ENCODE data around the gene SPAG9.
A peak's percentile ranks its signal among the peaks of the same experiment; 100 is the strongest.

Gene SPAG9

DNA sequence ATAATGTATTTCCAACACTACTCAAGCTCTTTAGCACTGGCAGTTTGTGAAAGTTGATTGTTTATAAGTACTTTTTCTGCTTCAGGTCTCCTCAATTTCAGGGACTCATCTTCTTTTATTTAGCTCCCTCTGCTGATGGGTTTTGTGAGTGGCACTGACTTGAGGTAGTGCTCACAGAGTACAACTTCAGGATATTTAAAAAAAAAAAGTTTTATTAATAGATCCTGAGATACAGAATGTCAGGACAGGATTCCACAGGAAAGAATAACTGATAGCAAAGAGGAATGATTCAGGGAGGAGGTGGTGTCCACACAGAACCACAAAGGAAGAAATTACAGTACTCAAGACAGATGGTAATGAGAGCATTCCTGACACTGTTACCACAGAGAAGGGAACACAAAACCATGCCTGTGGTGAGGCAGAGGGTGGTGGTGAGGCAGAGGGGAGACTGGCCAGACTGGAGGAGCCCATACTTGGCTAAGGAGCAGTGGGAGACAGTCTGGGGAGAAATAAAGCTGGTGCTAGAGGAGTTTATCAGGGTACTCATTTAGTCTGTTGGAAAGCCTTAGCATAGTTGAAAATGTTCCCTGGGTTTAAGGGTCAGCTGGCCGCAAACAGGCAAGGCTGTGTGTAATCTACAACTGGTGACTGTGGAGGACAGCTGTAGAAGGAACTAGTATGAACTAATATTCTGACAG is 63.7 kb downstream of the SPAG9 start:
- H3K4me3 ChIP-seq (ENCODE audit: low read length), result no peak overlapping the region
- peak; percentile 37 for DNase-seq (ENCODE audit: low read depth, low spot score)

DNA sequence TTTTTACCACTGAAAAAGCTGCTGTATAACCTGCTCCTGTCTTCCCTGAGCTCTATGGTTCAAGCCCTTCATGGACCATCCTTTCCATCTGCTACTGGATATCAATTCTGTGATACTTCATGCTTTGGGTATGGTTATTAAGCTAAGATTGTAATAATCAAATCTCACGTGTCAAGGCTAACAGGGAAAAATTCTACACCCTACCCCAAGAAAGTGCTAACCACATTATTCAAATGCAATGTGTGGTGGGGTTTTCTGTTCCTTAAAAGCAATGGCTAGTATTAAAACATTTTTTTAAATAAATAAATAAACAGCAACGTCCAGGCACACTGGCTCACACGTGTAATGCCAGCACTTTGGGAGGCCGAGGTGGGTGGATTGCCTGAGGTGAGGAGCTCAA is 65.9 kb downstream of the SPAG9 start:
- H3K4me3 ChIP-seq (ENCODE audit: low read length), result no peak overlapping the region
- no peak for DNase-seq (ENCODE audit: low read depth, low spot score)

DNA sequence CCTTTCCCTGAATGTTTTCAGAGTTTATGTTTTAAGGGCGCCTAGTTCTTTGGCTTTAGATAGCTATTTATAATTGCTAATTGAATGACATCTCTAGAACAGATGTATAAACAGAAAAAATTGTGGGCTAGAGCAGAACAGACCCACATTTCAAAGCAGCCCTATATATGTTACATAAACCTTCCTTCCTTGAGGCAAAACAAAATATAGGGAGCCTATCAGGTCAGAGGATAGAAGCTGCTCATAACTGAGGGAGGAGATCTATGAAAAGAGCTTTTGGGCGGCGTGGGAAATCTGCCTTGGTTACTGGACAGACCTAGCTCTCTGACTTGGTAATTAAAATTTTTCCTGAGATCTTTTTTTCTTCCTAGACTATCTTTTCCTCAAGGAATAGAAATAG is 68.4 kb downstream of the SPAG9 start:
- H3K4me3 ChIP-seq (ENCODE audit: low read length), result no peak overlapping the region
- no peak for DNase-seq (ENCODE audit: low read depth, low spot score)

DNA sequence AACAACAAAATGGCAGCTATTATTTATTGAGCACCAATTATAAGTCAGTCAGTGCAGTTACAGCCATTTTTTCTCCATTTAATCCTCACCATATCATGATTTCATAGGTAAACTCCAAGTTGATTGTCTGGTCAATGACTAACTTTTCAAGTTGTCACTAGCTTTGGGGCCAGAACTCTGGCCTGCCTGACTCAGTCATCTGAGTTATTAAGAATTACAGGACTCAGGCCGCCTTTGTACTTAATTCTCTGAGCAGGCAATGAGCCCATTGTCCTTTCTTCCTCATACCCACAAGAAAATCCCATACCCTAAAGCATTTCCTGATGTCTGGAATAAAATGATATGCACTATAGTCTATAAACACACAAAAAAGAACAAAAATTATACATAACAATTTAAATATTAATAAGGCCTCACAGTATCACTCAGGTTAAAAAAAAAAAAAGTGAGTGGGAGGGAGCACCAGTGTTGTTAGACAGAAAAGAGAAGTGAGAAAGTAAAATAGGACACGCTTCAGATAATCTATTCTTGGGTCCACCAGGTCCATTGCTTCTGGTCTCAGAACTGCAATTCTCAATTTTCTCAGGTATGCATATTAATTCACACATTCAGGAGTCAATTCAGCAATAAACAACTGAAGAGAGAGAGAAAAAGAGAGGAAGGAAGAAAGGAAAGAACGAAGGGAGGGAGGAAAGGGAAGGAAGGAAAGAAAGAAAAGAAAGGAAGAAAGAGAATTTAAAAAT is 70.2 kb downstream of the SPAG9 start:
- no peak overlapping the region for H3K4me3 ChIP-seq (ENCODE audit: low read length)
- DNase-seq (ENCODE audit: low read depth, low spot score), result no peak

DNA sequence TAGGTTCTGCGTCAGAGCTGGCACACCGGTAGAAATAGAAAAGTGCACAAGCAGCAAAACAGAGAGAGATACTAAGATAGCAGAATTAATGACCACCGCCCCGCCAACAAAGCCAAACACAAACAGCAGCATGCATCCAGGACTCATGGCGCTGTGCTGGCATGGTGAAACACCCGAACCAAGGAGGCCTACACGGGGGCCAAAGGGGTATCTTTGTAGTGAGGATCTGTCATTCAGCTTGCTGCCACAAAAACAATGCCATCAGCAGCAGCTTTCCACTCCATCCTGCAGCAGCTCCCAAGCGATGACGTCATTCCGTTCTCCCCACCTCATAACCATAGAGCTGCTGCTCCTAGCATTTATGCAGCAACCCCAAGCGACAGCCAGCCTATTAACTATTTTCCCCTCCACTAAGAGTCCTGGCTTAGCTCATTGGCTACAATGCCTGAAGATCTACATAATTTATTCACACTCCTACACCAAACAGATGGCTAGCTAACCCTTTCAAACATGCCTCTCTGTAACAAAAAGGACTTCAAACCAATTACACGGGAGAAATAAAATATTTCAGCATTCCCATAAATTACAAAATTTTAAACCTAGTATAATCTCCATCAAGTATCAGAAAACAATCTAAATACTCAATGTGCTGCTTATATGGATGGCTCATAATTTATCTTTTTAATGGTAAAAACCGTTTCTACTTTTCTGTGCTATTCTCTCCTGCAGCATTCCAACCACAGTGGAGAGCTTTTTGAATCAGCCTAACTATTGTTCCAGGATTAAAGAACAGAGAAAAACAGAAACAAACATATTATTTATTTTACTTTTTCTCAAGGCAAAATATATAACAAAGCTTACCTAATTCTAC is 73.9 kb downstream of the SPAG9 start:
- no peak for DNase-seq (ENCODE audit: low read depth, low spot score)
- no peak overlapping the region for H3K4me3 ChIP-seq (ENCODE audit: low read length)

DNA sequence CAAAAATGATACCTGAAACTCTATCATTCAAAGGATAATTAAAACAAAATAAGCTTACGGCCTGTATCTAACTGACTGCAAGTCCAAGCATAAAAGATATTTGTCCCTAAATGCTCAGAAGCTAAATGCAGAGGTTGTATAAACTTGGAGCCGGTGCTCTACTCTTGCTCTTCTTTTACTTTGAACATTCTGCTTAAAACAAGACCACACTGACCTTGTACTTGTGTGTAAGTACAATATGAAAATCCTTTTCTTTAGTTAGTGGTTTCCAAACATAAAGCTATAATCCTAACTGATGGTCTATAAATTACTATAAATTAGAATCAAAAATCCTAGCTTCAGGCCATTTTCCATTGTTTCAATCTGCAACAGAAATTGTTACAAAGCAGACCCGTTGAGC is 74.6 kb downstream of the SPAG9 start:
- no peak for DNase-seq (ENCODE audit: low read depth, low spot score)
- H3K4me3 ChIP-seq (ENCODE audit: low read length), result no peak overlapping the region

DNA sequence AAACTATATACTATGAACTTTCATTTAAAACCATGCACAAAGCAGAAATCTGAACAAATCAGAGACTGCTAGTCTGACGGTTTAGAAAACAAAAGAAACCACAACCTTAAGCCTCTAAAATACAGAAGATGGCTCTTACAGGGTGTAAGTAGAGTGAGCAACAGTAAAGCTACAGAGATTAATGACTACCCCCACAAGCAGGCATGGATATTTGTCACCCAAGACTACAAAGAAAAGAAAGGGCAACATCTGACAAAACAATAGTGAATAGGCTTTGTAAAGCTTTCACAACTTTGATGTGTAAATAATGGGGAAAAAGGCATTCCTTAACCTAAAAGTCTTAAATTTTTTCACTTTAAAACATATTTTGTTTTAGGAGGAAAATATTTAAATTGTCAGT is 75.0 kb downstream of the SPAG9 start:
- no peak overlapping the region for H3K4me3 ChIP-seq (ENCODE audit: low read length)
- peak; percentile 10 for DNase-seq (ENCODE audit: low read depth, low spot score)

DNA sequence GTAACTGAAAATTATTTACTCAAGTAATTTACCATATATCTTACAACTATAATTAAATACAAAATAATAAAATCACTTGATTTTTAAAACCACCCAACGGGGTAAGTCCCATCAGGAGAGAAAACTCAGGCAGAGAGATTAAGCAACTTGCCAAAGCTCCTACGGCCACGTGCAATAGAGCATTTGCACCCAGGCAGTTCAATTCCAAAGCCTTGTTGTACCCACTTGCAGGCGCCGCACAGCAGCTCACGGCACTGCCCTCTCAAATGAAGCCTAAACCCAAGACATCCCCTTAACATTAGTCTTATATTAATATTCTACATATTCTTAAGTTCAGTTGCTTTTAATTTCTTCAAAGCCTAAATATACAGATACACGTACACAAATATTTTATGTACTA is 75.7 kb downstream of the SPAG9 start:
- DNase-seq (ENCODE audit: low read depth, low spot score), result no peak
- no peak overlapping the region for H3K4me3 ChIP-seq (ENCODE audit: low read length)

DNA sequence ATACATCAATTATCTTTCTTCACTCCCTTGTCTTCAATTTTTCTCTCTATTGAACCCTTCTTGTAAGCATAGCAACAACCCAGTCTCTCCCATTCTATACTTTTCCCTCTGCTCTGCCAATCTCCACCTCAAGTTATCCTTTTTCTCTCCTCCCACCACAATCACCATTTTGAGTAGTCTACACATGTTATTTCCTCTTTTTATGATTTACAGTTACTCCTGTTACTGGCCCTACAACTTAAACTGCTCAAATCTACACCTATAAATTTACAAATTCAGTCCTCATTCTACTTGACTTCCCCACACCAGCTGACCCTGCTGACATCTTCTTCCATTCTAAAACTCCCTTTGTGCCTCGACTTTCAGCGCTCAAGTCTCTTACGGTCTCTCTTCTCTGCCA is 84.6 kb downstream of the SPAG9 start:
- no peak for DNase-seq (ENCODE audit: low read depth, low spot score)
- H3K4me3 ChIP-seq (ENCODE audit: low read length), result no peak overlapping the region

DNA sequence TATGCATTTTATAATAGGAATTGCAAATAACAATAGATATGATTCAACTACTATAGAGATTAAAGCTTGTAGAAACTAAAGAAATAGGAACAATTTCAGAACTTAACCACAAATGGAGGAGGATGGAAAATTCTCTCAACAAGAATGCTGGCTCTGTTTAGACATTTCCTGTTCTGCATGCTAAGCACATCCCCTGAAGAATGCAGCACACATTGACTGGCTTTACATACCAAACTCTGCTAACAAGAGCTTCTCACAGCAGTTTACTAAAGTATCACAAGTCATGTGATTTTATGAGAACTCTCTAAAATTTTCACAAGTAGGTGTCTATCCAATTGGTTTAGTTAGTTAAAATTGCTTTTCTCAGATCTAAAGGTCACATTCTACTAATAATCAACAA is 85.2 kb downstream of the SPAG9 start:
- no peak overlapping the region for H3K4me3 ChIP-seq (ENCODE audit: low read length)
- no peak for DNase-seq (ENCODE audit: low read depth, low spot score)

DNA sequence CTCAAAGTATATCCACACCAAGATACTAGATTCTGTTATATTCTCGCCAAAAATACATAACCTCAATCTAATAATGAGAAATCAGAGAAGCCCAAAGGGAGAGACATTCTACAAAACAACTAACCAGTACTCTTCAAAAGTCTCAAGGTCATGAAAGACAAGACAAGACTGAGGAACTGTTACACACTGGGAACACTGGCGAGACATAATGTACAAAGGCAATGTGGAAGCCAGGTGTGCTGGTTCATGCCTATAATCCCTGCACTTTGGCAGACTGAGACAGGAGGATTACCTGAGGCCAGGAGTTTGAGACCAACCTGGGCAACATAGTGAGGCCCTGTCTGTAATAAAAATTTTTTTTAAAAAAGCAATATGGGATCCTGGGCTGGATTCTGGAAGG is 85.9 kb downstream of the SPAG9 start:
- H3K4me3 ChIP-seq (ENCODE audit: low read length), result no peak overlapping the region
- no peak for DNase-seq (ENCODE audit: low read depth, low spot score)

DNA sequence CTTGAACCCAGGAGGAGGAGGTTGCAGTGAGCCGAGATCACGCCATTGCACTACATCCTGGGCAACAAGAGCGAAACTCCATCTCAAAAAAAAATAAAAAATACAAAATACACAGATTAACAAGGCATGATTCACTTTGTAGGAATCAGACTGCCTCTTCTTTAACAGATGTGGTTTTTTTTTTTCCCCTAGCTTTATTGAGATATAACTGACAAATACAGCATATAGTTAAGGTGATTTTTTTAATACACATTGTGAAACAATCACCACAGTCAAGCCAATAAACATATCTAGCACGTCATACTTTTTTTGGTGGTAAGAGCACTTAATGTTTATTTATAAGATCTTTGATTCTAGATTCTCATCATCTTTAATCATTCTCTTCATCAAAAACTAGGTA is 87.8 kb downstream of the SPAG9 start:
- no peak overlapping the region for H3K4me3 ChIP-seq (ENCODE audit: low read length)
- no peak for DNase-seq (ENCODE audit: low read depth, low spot score)

DNA sequence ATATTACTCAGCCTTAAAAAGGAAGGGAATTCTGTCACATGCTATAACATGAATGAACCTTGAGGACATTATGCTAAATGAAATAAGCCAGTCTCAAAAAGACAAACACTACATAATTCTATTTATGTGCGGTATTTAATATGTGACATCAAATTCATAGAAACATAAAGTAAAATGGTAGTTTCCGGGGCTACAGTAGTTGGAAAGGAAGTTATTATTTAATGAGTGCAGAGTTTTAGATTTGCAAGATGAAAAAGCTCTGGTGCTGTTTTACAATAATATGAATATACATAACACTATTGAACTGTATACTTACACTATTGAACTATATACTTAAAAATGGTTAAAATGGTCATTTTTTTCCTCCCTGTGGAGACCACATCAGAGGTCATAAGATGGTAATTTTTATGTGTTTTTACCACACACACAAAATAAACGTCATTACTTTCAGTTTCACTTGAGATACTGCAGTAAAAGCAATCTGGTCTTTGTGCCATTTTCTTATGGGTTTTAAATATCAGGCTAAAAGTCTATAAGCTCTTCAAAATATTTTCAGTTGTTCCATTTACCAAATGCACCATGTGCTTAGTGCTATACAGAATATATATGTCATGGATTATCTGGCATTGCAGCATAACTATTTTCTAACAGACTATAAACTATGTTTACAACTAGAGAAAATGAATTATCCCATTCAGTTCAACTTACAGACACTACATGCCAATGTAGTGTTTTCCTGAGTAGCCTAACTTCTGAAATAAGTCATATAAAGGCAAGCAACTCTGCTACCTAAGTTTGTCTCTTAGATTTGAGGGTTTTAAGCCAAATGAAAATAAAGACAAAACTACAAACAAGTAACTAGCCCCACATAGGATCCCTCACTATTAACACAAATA is 90.9 kb downstream of the SPAG9 start:
- DNase-seq (ENCODE audit: low read depth, low spot score), result peak; percentile 28

DNA sequence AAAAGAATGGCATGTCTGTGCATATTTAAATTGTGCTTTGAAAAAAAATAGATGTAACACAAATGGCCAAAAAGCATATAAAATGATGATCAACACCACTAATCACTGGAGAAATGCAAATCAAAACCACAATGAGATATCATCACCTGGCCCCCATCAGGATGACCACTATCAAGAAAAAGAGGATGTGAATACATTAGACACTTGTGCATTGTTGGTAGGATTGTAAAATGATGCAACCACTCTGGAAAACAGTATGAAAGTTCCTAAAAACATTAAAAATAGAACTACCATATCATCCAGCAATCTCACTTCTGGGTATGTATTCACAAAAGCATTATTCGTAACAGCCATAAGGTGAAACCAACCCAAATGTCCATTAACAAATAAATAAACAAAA is 91.5 kb downstream of the SPAG9 start:
- H3K4me3 ChIP-seq (ENCODE audit: low read length), result no peak overlapping the region
- no peak for DNase-seq (ENCODE audit: low read depth, low spot score)

More for the DNA sequence above, 90.9 kb downstream of the SPAG9 start:
- H3K4me3 ChIP-seq (ENCODE audit: low read length), result no peak overlapping the region

DNA sequence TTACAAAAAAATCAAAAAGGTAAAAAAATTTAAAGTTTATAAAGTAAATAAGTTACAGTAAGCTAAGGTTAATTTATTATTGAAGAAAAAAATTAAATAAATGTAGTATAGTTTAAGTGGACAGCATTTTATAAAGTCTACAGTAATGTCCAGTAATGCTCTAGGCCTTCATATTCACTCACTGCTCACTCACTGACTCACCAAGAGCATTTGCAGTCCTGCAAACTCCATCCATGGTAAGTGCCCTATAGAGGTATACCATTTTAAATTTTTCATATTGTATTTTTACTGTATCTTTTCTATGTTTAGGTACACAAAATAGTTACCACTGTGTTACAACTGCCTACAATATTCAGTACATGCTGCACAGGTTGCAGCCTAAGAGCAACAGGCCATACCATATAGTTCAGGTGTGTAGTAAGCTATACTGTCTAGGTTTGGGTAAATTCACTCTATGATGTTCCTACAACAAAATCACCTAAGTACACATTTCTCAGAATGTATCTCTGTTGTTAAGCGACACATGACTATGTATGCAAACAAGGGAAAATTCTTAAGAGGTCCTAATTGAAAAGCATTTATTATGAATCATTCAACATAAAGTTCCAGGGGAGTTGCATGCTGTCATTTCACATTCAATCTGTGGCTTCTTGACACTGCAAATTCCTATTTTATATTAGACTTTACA is 92.3 kb downstream of the SPAG9 start:
- DNase-seq (ENCODE audit: low read depth, low spot score), result no peak
- H3K4me3 ChIP-seq (ENCODE audit: low read length), result no peak overlapping the region

DNA sequence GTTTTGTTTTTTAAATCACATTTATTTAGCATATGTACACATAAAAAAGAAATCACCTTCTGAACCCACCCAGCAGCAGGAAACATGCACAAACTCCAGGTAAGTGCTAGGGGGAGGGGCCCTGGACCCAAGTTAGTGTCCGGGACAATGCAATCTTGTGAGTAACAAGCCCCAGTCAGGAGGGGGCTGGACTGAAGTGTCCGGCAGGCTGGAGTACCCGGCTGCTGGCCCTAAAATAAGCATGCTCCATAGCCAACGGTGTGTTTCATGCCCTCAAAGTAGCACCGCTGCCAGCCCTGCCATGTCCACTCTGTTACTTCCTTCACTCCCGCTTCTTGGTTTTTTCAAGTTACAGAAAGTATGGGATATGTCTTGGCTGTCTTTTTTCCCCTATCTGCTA is 102.1 kb downstream of the SPAG9 start:
- H3K4me3 ChIP-seq (ENCODE audit: low read length), result no peak overlapping the region
- no peak for DNase-seq (ENCODE audit: low read depth, low spot score)

DNA sequence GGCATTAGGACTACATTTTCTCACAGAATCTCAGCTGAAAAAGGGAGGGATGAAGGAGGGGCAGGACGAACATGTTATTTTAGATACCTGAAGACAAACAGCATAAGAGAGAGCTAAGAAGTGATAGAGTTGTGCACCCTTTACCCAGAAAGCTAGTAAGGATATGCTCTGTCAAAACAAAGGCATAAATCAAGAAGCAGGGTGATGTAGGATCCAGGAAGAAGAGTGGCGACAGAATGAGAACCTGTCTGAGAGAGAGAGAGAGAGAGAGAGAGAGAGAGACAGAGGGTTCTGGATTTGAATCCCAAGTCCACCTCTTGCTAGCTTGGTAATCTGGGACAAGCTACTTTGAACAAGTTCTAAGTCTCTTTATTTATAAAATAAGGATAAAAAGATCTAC is 103.4 kb downstream of the SPAG9 start:
- DNase-seq (ENCODE audit: low read depth, low spot score), result no peak
- H3K4me3 ChIP-seq (ENCODE audit: low read length), result no peak overlapping the region

DNA sequence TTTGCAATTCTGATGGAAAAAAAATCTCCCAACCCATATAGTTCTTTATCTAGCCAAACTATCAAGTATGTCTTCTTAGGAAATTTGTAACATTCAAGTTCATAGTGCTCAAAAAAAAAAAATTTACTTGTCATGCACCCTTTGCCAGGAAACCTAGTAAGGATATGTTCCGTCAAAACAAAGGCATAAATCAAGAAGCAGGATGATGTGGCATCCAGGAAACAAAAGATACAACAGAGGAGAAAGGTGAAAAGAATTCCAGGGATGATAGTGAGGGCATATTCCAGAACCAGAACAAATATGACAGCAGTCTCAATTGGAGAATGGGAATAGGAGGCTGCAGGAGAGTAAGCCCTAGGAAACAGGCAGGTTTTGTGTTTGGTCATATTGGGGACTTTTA is 104.6 kb downstream of the SPAG9 start:
- no peak for DNase-seq (ENCODE audit: low read depth, low spot score)
- H3K4me3 ChIP-seq (ENCODE audit: low read length), result no peak overlapping the region

DNA sequence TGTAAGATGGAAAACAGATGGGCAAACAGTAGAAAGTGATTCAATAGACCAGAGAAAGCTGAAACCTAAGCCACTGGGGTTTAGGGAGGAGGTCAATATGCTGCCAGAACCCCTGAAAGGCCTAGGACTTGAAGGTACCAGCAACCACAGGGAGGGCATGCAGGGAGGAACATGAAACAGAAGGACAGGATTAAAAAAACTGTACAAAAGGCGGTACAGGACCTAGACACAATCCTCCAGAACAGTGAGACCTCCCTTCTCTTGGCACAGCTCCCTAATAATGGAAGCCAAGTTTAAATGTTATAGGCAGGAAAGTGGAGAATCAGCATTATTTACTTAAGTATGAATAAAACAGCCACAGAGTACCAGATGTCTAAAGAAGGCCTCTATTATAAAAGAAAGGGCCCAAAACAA is 105.5 kb downstream of the SPAG9 start:
- DNase-seq (ENCODE audit: low read depth, low spot score), result no peak

More for the DNA sequence above, 105.5 kb downstream of the SPAG9 start:
- no peak overlapping the region for H3K4me3 ChIP-seq (ENCODE audit: low read length)
